Breast epithelium (tissue), 3 donors: ENCODE results near the gene DNAH9.

Experiments
- CTCF ChIP-seq, 3 donors: fragments of 450-650 bp; IDR thresholded peaks; one replicate each; pipeline ENCODE4 v1.5.1; 2016 to 2017; ENCODE audit warnings: antibody characterized with exemption in 3 of 3, mild to moderate bottlenecking in 3 of 3, moderate library complexity in 3 of 3
- POLR2A ChIP-seq: fragments of 450-650 bp; IDR thresholded peaks from one replicate; pipeline ENCODE4 v1.6.1; 2016; ENCODE audit warnings: antibody characterized with exemption, mild to moderate bottlenecking, moderate library complexity
- POLR2AphosphoS5 ChIP-seq, 3 donors: sonication (generic); formaldehyde crosslinking; IDR thresholded peaks; one replicate each; pipeline ENCODE4 v1.6.1; 2017; ENCODE audit warnings: antibody characterized with exemption in 3 of 3

GRCh38 chr17:11780621-11781020 lies 182.4 kb downstream of the DNAH9 start:
- TF ChIP-seq CTCF (IDR thresholded peaks at IDR 0.05) (no peak), POLR2AphosphoS5 (IDR thresholded peaks at IDR 0.05) (no peak), POLR2A (no peak)
